ENCODE data around the gene UBE2D2. TPM values are rescaled to one million over a fixed set of nuclear protein-coding genes. Genes with fewer than 3 reads are reported as not detected.
A peak's percentile ranks its signal among the peaks of the same experiment; 100 is the strongest.

UBE2D2 gene
- total and polyA plus RNA-seq, 2 of the 4 experiments (the other 2 are of a cell fraction): 26.9 to 35.7 TPM

DNA sequence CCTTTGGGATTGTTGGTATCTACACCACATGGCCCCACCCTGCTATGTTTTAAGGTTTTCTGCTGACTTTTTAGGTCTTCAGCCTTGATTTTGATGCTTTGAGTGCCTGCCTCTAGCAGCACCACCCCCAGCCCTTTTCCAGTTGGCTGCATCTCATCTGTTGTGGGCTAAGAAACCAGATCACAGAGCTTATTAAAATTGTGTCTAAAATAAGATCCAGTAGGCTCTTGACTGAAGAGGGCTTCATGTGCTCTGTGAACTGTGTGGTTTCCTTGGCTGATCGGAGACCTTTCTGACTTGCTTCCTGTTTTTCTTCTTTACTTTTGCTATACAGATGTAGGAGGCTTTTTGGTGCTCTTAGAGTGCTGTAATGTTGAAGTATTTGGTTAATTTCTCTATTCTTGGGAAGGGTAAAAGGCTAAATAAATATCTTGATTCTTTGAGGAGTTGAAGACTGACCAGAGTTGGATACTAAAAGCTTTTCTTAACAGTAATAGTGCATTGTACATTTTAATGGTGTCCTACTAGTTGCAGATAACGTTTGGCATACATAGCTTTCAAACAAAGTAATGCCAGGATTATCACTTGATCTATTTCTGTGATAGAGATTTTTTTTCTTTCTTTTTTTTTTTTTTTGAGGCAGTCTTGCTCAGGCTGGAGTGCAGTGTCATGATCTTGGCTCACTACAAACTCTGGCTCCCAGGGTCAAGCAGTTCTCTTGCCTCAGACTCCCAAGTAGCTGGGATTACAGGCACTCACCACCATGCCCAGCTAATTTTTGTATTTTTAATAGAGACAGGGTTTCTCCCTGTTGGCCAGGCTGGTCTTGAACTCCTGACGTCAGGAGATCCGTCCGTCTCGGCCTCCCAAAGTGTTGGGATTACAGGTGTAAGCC is 4.5 kb downstream of the UBE2D2 start:
- Histone ChIP-seq H3K23ac (ENCODE audit: low read depth, low read length) (no peak overlapping the region), H3K14ac (replicated peaks; ENCODE audit: low read depth, low read length) (no peak overlapping the region), H2BK5ac (ENCODE audit: low read depth, low read length, poor library complexity, severe bottlenecking) (no peak overlapping the region), H3K27ac (ENCODE audit: insufficient read depth, low read length) (no peak overlapping the region; the same call in 1 of the 2 replicates), H3K27me3 (ENCODE audit: control insufficient read depth, insufficient read depth, low read length) (no peaks in the 10 kb centered on the region), H2AK9ac (replicated peaks; ENCODE audit: low read depth, low read length, poor library complexity) (no peak overlapping the region), H3K36me3 (ENCODE audit: control insufficient read depth, insufficient read depth, low read length) (peaks cover 4% of the 10 kb centered on the region), H3K4me2 (ENCODE audit: low read depth, low read length) (peak overlapping the region; percentile 58), H3K79me1 (ENCODE audit: low read depth in 1 of 2, low read length in 2 of 2) (peaks cover 7 to 38% of the 10 kb centered on the region in 2 experiments; a peak in 3 of 4 replicates), H3K9me3 (ENCODE audit: control insufficient read depth, insufficient read depth, low read length) (no peaks in the 10 kb centered on the region), H4K91ac (ENCODE audit: insufficient read depth, low read depth, low read length) (no peak overlapping the region), H4K5ac (ENCODE audit: low read depth, low read length) (no peak overlapping the region), H3K9me1 (ENCODE audit: insufficient read depth, low read length) (peaks cover 4% of the 10 kb centered on the region; the same call in 1 of the 2 replicates), H3K4me1 (ENCODE audit: control insufficient read depth, insufficient read depth, low read length) (peaks cover 7% of the 10 kb centered on the region), H3K4me3 (ENCODE audit: insufficient read depth, low read depth, low read length) (no peak overlapping the region), H3K4ac (ENCODE audit: low read depth, low read length) (no peak overlapping the region), H2BK15ac (ENCODE audit: low read depth, low read length) (no peak overlapping the region), H2BK120ac (ENCODE audit: low read depth, low read length) (no peak overlapping the region), H4K20me1 (ENCODE audit: insufficient read depth, low read length) (peaks cover 77% of the 10 kb centered on the region), H4K8ac (ENCODE audit: low read depth in 2 of 2, low read length in 2 of 2) (no peak overlapping the region), H3K56ac (ENCODE audit: extremely low read depth, insufficient read depth, low read length) (no peak overlapping the region), H3K9ac (ENCODE audit: low read depth, low read length) (no peak overlapping the region), H2AFZ (replicated peaks; ENCODE audit: low read length, poor library complexity) (no peak overlapping the region), H3K18ac (ENCODE audit: low read depth, low read length) (no peak overlapping the region), H2AK5ac (ENCODE audit: low read depth, low read length) (no peak overlapping the region), H2BK20ac (ENCODE audit: low read depth, low read length) (no peak overlapping the region)
- in situ Hi-C loops (cut with MboI; ENCODE audit: low sequenced_read_pairs): no loop called here
- dilution Hi-C loops (cut with HindIII; ENCODE audit: low sequenced_read_pairs, unreplicated experiment): no loop called here
- ATAC-seq (ENCODE audit: low read depth) (no peak), DNase-seq (peak; percentile 34)
- CTCF ChIA-PET: interaction anchor here (0.6 to 2.2 kb wide), 3 partner anchors 9 to 200 kb away, joined by 3 to 14 read pairs (median 5); no protein-coding TSS in a partner anchor
- TF ChIP-seq MXI1 (IDR thresholded peaks at IDR 0.05; ENCODE audit: borderline replicate concordance, low read depth, low read length) (no peak), RCOR1 (IDR thresholded peaks at IDR 0.05; ENCODE audit: insufficient replicate concordance, low read length) (no peak), BHLHE40 (IDR thresholded peaks at IDR 0.05; ENCODE audit: low read depth, low read length) (no peak), RAD21 (IDR thresholded peaks at IDR 0.05; ENCODE audit: low read length) (no peak), CHD1 (IDR thresholded peaks at IDR 0.05; ENCODE audit: low read depth, low read length) (no peak), MAZ (IDR thresholded peaks at IDR 0.05; ENCODE audit: borderline replicate concordance, low read depth, low read length) (no peak), MAFK (IDR thresholded peaks at IDR 0.05; ENCODE audit: low read depth, low read length) (no peak)
- TF ChIP-seq, protein P1, sequence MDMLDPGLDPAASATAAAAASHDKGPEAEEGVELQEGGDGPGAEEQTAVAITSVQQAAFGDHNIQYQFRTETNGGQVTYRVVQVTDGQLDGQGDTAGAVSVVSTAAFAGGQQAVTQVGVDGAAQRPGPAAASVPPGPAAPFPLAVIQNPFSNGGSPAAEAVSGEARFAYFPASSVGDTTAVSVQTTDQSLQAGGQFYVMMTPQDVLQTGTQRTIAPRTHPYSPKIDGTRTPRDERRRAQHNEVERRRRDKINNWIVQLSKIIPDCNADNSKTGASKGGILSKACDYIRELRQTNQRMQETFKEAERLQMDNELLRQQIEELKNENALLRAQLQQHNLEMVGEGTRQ (IDR thresholded peaks at IDR 0.05; ENCODE audit: low read depth, low read length): no peak
- TF ChIP-seq, protein P2, sequence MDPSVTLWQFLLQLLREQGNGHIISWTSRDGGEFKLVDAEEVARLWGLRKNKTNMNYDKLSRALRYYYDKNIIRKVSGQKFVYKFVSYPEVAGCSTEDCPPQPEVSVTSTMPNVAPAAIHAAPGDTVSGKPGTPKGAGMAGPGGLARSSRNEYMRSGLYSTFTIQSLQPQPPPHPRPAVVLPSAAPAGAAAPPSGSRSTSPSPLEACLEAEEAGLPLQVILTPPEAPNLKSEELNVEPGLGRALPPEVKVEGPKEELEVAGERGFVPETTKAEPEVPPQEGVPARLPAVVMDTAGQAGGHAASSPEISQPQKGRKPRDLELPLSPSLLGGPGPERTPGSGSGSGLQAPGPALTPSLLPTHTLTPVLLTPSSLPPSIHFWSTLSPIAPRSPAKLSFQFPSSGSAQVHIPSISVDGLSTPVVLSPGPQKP (IDR thresholded peaks at IDR 0.05; ENCODE audit: borderline replicate concordance, low read depth, low read length): no peak
- WGBS, 2 experiments (ENCODE audit: extremely low coverage in 2 of 2, insufficient read length in 1 of 2): 100% methylated on average over 4 of the region's 6 CpGs; no CpG with 5 or more reads in 1 of the 2 experiments
- intact Hi-C loops (cut with micrococcal nuclease): no loop called here
- POLR2A ChIA-PET (ENCODE audit: unreplicated experiment): no interaction called here
- BruUV-seq (replicated peaks): no TSS peak
